Choroid plexus epithelial cell (primary cell): ENCODE data around the gene CCDC88C.

Experiments used
- DNase-seq: peaks from one replicate; pipeline ENCODE4 v3.0.0-alpha.2; 2010; ENCODE audit warnings: low read depth
- H3K4me3 ChIP-seq: 2 replicates; pipeline ENCODE4 v1.5.1; 2011; ENCODE audit warnings: low read depth, mild to moderate bottlenecking, control low read depth, low read length, moderate library complexity
- CTCF ChIP-seq: conservative IDR thresholded peaks from 2 replicates; pipeline ENCODE4 v1.5.1; 2011; ENCODE audit warnings: low read depth, mild to moderate bottlenecking, control low read depth, inconsistent platforms, low read length, moderate library complexity

Gene CCDC88C

GRCh38 chr14:91258011-91258618 is 159.5 kb downstream of the CCDC88C start:
- TF ChIP-seq CTCF, result no peak
- no peak overlapping the region for H3K4me3 ChIP-seq
- no peak for DNase-seq

GRCh38 chr14:91257328-91258010 is 160.2 kb downstream of the CCDC88C start:
- no peak overlapping the region for H3K4me3 ChIP-seq
- TF ChIP-seq CTCF, result no peak
- no peak for DNase-seq

DNA sequence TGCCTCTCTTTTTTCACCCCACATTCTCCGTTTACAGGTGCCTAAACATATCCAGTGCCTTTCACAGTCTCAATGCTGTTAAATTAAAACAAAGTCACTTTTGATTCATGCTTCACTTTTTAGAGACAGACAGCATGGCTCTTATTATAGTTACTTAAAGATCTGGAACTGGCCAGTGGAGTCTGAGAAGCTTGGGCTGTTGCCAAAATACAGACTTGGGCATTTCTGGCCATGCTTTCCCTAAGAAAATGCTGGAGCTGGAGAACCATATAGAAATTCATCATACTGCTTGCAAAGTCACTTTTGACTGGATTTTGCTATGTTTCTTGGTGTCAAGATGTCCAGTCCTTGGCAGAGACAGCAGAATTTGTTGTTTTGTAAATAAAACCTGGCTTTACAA is 161.0 kb downstream of the CCDC88C start:
- TF ChIP-seq CTCF, result no peak
- no peak overlapping the region for H3K4me3 ChIP-seq
- no peak for DNase-seq

- no peak overlapping the region for H3K4me3 ChIP-seq
- no peak for DNase-seq
- TF ChIP-seq CTCF, result no peak
Observed at GRCh38 chr14:91255026-91255695, 162.5 kb downstream of the CCDC88C start.

- no peak for TF ChIP-seq CTCF
- DNase-seq, result no peak
- no peak overlapping the region for H3K4me3 ChIP-seq
Observed at GRCh38 chr14:91254461-91254860, 163.2 kb downstream of the CCDC88C start.

- no peak for TF ChIP-seq CTCF
Observed at GRCh38 chr14:91253795-91254323, 163.8 kb downstream of the CCDC88C start.

More at GRCh38 chr14:91253795-91254323, 163.8 kb downstream of the CCDC88C start:
- peak overlapping the region; percentile 36 for H3K4me3 ChIP-seq
- DNase-seq, result no peak
